Fibroblast of skin of left quadriceps (primary cell): ENCODE measurements around the gene NTHL1.

Experiments used
- DNase-seq, 2 experiments: peaks; one replicate each; pipeline ENCODE4 v3.0.0-alpha.2; 2013; ENCODE audit warnings: low read depth in 2 of 2

NTHL1 gene

DNA sequence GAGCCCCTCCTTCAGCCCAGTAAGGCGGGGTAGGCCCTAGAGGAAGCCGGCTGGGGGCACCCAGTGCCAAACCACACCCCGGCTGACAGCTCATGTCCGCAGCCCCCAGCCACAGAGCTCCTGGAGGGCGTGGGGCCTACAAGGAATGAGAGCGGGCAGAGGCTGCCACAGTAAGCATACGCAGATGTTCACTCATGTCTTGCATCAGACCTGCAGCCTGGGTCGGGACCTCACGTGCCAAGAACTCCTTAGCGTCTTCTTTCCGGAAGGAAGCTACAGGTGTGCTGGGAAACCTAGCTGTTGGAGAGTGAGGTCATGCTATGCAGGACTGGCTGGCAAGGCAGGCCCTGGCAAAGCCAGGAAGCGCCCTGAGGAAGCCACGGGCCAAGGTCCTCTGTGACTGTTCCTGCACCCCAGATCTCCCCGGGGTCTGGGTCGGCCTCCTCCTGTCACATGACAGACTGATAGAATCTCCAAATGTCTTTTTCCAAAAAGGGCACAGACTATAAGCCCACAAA lies 39.6 kb downstream of the NTHL1 start:
- no peak for DNase-seq

GRCh38 chr16:2007081-2007836 lies 40.4 kb downstream of the NTHL1 start:
- DNase-seq: no peak

DNA sequence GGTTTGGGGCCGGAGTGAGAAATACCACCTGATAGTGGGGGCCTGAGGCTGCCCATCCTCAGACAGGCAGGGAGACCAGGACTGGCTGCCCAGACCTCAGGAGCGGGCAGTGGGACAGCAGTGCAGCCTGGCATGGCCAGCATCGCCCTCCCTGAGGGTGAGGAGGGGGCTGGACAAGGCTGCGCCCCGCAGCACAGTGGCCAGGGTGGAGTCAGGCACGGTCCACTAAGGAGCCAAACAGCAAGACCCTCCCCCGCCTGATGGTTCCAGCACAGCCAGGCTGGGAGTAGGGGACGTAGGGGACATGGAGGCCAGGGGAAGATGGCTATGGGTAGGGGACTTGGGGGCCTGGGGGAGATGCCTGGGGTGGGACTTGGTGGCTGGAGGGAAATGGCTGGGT lies 41.3 kb downstream of the NTHL1 start:
- DNase-seq: no peak

DNA sequence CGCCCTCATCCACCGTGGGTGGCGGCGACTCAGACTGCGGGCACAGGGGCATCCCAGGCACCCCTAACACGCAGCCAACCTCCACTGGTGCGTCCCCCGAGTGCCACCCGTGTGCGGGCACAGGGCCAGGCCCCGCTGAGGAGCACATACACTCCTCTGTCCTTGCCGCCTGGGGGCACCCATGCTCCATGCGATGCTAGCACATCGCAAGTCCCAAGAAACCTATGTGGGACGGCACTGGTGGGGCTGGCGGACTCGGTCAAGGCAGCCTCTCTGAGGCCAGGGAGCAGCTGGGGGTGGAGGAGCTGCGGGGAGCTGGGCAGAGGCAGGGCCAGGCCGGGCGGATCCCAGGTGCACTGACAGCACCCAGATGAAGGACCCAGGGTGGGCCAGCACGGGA lies 42.0 kb downstream of the NTHL1 start:
- DNase-seq: no peak

DNA sequence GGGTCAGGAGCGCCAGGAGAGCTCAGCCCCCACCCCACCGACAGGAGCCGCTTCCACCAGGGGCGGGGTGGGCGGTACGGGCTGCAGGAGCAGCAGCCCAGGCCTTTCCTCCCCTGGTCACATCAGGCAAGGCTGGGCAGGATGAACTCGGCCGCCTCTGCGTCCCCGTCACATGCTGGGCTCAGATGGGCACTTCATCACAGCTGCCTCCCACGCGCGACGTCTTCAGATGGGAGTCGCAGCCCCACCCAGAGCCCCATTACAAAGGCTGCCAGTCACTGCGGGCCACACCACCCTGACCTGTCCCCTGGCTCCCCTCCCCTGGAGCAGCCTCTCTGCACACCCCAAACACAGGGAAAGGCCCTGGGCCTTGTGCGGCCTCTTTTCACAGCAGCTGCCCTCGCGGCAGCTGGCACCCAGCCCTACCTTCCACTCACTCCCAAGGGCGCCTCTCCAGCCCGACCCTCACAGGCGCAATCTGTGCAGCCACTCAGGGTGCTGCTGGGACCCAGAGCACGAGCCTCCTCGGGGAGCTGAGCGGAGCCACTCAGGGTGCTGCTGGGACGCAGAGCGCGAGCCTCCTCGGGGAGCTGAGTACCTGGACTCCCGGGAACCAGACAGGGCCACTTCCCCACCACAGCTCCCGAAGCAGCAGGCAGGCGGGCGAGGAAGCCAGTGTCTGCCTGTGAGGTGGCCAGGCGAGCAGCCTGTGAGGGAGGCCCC lies 42.7 kb downstream of the NTHL1 start:
- DNase-seq: no peak

GRCh38 chr16:2003827-2004641 lies 43.6 kb downstream of the NTHL1 start:
- DNase-seq: peak; percentile 39 to 44

- DNase-seq: no peak
These were observed 44.3 kb downstream of the NTHL1 start for GRCh38 chr16:2003231-2003826.

GRCh38 chr16:2002406-2003230 lies 45.0 kb downstream of the NTHL1 start:
- DNase-seq: no peak

DNA sequence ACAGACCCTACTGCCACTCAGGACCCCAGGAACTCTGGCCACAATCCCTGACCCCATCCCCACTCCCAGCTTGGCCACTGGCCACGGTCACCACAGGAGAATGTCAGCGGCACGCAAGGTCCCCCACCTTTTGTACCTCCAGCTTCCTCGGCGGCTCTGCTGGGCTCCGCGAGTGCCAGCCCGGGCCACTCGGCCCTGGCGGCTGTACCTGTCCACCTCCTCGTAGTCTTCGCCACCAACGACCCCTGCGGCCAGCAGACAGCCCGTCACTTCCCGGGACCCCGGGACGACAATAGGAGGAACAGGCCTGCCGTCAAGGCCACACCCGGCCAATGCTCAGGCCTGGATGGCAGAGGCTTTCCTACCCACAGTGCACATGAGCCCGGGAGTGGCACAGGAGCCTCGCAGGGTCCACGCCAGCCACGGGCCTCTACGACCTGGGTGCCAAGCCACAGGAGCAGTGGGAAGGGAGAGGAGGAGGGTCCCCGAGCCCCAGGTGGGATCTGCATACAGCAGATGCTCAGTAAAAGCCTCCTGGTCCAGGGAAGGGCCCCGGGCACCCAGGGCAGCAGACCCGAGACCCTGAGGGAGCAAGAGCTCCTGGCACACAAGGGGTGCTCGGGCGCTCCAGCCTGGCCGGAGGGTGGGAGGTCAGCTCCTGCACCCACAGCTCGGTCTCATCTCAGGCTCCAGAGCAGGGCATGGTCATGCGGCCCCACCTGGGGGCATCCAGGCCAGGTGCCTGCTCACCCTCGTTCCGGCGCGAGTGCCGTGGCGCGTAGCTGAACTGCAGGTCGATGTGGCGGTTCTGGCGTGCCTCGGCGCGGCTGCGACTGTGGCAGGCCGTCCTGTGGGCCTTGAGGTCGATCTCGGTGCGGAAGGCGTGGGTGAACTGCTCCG lies 45.9 kb downstream of the NTHL1 start:
- DNase-seq: no peak

DNA sequence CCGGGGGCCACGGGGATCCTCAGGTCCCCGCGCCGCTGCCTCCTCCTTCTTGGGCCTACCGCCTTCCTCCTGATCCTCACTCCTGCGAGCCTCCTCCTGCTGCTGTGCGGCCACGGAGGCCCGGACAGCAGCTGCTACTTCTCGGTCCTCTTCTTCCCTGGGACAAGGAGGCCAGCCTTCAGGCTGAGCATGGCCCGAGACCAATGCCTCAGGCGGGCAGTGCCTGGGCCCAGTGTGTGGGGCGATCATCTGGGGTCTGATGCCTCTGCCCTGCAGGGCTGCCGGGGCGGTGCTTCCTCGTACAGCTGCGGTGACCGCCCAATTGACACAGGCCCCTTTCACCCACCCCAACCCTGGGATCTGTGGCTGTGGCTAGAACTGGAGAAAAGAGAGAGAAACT lies 46.6 kb downstream of the NTHL1 start:
- no peak for DNase-seq

DNA sequence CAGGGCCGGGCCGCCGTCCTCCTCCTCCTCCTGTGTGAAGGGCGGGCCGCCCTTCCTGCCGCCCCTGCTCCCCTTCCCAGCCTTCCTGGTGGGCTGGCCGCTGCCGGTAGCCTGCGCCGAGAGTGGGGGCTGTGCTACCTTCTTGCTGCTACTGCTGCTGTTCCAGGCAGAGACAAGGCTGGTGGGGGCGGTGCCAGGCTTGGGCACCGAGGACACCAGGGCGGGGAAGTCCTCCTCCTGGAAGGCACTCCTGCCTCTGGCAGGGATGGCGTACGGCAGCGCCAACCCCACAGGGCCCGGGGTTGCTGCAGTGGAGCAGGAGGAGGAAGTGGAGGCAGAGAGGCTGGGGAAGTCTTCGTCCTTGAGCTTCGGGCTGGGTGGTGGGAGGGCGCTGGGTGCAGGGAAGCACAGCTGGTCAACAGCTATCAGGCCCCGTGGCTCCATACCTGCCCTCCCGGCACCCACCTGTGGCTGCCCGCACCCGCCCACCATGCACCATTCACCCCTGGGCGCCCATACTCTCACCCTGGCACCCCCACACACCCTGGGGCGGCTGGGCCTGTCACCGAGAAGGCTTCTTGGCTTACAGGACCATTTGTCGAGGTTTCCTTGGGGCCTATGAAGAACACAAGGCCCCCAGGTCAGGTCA lies 47.6 kb downstream of the NTHL1 start:
- DNase-seq: no peak

DNA sequence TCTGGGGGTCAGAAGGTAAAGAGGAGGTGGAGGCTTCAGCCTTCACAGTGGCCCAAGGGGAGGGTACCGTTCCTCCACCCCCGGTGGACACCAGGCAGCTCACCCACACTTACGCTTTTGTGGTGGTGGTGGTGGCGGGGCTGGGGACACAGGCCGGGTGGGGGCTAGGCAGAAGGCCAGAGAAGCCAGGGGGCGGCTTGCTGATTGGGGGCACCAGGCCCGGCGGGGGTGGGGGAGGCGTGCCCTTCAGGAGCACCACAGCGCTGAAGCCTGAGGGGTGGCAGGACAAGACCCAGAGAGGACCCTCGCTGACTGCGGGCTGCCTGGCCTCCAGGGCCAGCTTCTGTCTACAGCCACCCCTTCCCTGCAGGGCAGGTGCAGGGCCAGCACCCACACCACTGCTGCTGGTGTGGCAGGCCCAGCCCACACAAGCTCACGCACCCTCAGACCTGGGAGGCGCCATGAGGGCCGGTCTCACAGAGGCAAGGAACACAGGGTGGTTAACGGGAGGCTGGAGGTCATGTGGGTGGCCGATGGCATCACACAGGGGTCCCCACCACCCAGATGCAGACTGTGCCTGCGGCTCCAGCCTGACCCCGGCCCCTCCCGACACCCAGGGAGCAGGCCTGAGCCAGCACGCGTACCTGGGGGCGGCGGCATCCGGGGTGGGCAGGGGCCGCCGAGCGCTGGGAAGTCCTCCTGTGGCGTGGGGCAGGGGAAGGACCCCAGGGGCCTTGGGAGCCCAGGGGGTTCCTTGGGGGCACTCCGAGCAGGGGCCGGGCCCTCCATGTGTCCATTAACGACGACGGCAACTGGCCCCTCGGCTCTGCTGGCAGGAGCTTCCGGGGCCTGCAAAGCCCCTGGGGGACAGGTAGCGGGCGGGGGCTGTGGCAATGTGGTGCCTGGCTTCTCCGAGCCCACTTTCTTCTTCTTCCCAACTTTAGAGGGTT lies 48.5 kb downstream of the NTHL1 start:
- DNase-seq: no peak

DNA sequence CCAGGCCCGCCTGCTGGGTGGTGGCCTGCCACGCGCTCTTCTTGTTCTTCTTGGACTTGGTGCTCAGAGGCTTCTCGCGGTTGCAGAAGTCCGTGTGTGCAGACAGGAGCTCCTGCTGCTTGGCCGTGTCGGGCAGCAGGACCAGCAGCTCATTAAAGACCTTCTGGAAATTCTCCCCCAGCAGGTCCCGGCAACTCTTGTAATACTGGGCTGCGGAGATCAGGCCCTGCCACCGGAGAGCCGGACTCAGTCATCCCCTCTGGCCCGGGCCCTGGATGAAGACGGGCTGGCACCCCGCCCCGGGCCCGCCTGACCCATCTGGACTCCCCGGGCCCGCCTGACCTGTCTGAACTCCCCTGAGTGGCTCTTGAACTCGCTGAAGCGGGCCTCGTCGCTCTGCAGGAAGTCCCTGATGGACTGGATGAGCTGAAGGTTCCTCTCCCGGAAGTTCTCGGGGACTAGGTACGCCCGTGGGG lies 49.2 kb downstream of the NTHL1 start:
- DNase-seq: no peak

GRCh38 chr16:1997494-1998359 lies 49.9 kb downstream of the NTHL1 start:
- no peak for DNase-seq

DNA sequence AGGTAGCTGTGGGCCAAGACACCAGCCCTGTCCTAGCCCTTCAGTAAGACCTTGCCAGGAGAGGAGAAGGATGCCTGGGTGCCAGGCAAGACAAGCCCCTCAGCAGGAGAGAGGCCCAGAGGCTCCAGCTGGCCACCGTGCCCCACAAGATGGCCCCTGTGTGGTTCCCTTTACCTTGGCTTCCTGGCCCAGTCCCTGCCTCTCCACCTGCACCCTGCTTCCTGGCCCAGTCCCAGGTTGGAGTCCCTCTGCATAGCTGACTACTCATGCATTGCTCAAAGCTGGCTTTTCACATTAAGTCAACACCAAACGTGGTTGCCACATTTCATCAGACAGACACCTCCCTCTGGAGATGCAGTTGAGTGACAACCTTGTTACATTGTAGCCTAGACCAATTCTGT lies 53.9 kb downstream of the NTHL1 start:
- no peak for DNase-seq

GRCh38 chr16:1992704-1993317 lies 54.8 kb downstream of the NTHL1 start:
- DNase-seq: no peak
